ENCODE data around the gene TMEM202.
A peak's percentile ranks its signal among the peaks of the same experiment; 100 is the strongest.
"Not testable (repeated sequence)": the region's sequence is repeated elsewhere in the genome, so short reads cannot be mapped to it uniquely, and the experiment has no call there.

TMEM202 gene

DNA sequence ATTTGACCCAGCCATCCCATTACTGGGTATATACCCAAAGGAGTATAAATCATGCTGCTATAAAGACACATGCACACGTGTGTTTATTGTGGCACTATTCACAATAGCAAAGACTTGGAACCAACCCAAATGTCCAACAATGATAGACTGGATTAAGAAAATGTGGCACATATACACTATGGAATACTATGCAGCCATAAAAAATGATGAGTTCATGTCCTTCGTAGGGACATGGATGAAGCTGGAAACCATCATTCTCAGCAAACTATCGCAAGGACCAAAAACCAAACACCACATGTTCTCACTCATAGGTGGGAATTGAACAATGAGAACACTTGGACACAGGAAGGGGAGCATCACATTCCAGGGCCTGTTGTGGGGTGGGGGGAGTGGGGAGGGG lies 15.2 kb downstream of the TMEM202 start:
- H3K27ac ChIP-seq (ENCODE audit: insufficient read depth in 1 of 2, low read depth in 1 of 2, low read length in 2 of 2, poor library complexity in 1 of 2, severe bottlenecking in 2 of 2); H3K36me3 ChIP-seq (ENCODE audit: control insufficient read depth in 4 of 4, insufficient read depth in 4 of 4, low read length in 3 of 4); H3K9me3 ChIP-seq (ENCODE audit: control extremely low read depth in 1 of 5, control insufficient read depth in 4 of 5, insufficient read depth in 2 of 5, low read depth in 1 of 5, low read length in 4 of 5); H3K27me3 ChIP-seq (replicated peaks in 2 of 5; ENCODE audit: control insufficient read depth in 4 of 5, insufficient read depth in 5 of 5, low read length in 4 of 5); H3K4me3 ChIP-seq (ENCODE audit: control insufficient read depth in 1 of 7, extremely low read depth in 1 of 7, insufficient read depth in 4 of 7, low read depth in 2 of 7, low read length in 6 of 7); DNase-seq; H3K4me1 ChIP-seq (ENCODE audit: control extremely low read depth in 1 of 4, control insufficient read depth in 4 of 4, insufficient read depth in 4 of 4, low read length in 3 of 4); POLR2A ChIA-PET: not testable (repeated sequence)
- no CpG with 5 or more reads among the region's 3 CpGs for WGBS (ENCODE audit: insufficient coverage)
- CTCF ChIA-PET, result interaction anchor here (1.3 kb wide), 1 partner anchor 9 kb away, joined by 3 read pairs; no protein-coding TSS in a partner anchor

- Histone ChIP-seq H3K9me3 (ENCODE audit: control extremely low read depth in 1 of 5, control insufficient read depth in 4 of 5, insufficient read depth in 2 of 5, low read depth in 1 of 5, low read length in 4 of 5) (peaks cover 0 to 7% (median 2%) of the 10 kb centered on the region in 5 experiments), H3K27me3 (replicated peaks in 2 of 5; ENCODE audit: control insufficient read depth in 4 of 5, insufficient read depth in 5 of 5, low read length in 4 of 5) (no peaks in the 10 kb centered on the region), H3K4me1 (ENCODE audit: control extremely low read depth in 1 of 4, control insufficient read depth in 4 of 4, insufficient read depth in 4 of 4, low read length in 3 of 4) (peaks cover 0 to 2% (median under 1%) of the 10 kb centered on the region in 4 experiments), H3K27ac (ENCODE audit: insufficient read depth in 1 of 2, low read depth in 1 of 2, low read length in 2 of 2, poor library complexity in 1 of 2, severe bottlenecking in 2 of 2) (no peak overlapping the region), H3K4me3 (ENCODE audit: control insufficient read depth in 1 of 7, extremely low read depth in 1 of 7, insufficient read depth in 4 of 7, low read depth in 2 of 7, low read length in 6 of 7) (no peak overlapping the region), H3K36me3 (ENCODE audit: control insufficient read depth in 4 of 4, insufficient read depth in 4 of 4, low read length in 3 of 4) (no peaks in the 10 kb centered on the region)
- WGBS (ENCODE audit: insufficient coverage), result 100% methylated on average over 1 of the region's 2 CpGs
- POLR2A ChIA-PET, result no interaction called here
- DNase-seq, result no peak
- CTCF ChIA-PET, result no interaction called here
Observed at GRCh38 chr15:72415304-72415703, 17.2 kb downstream of the TMEM202 start.

DNA sequence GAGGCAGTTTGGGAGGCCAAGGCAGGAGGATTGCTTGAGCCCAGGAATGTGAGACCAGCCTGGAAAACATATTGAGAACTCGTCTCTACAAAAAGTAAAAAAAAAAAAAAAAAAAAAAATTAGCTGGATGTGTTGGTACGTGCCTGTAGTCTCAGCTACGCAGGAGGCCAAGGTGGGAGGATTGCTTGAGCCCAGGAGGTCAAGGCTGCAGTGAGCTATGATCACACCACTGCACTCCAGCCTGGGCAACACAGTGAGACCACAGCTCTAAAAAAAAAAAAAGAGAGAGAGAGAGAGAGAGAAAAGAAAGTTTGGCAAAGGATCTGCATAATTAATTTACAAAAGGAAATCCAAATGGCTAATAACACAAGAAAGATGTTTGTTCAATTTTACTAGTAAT lies 21.7 kb downstream of the TMEM202 start:
- CTCF ChIA-PET; H3K27me3 ChIP-seq (replicated peaks in 2 of 5; ENCODE audit: control insufficient read depth in 4 of 5, insufficient read depth in 5 of 5, low read length in 4 of 5); H3K4me3 ChIP-seq (ENCODE audit: control insufficient read depth in 1 of 7, extremely low read depth in 1 of 7, insufficient read depth in 4 of 7, low read depth in 2 of 7, low read length in 6 of 7); POLR2A ChIA-PET; DNase-seq; H3K27ac ChIP-seq (ENCODE audit: insufficient read depth in 1 of 2, low read depth in 1 of 2, low read length in 2 of 2, poor library complexity in 1 of 2, severe bottlenecking in 2 of 2); H3K4me1 ChIP-seq (ENCODE audit: control extremely low read depth in 1 of 4, control insufficient read depth in 4 of 4, insufficient read depth in 4 of 4, low read length in 3 of 4); H3K36me3 ChIP-seq (ENCODE audit: control insufficient read depth in 4 of 4, insufficient read depth in 4 of 4, low read length in 3 of 4): not testable (repeated sequence)
- peaks cover 0 to 18% (median 3%) of the 10 kb centered on the region in 5 experiments for H3K9me3 ChIP-seq (ENCODE audit: control extremely low read depth in 1 of 5, control insufficient read depth in 4 of 5, insufficient read depth in 2 of 5, low read depth in 1 of 5, low read length in 4 of 5)
- no CpG with 5 or more reads among the region's 3 CpGs for WGBS (ENCODE audit: insufficient coverage)

- Histone ChIP-seq H3K36me3 (ENCODE audit: control insufficient read depth in 4 of 4, insufficient read depth in 4 of 4, low read length in 3 of 4) (no peaks in the 10 kb centered on the region), H3K9me3 (ENCODE audit: control extremely low read depth in 1 of 5, control insufficient read depth in 4 of 5, insufficient read depth in 2 of 5, low read depth in 1 of 5, low read length in 4 of 5) (peaks cover 0 to 22% (median 6%) of the 10 kb centered on the region in 5 experiments), H3K27ac (ENCODE audit: insufficient read depth in 1 of 2, low read depth in 1 of 2, low read length in 2 of 2, poor library complexity in 1 of 2, severe bottlenecking in 2 of 2) (no peak overlapping the region), H3K4me3 (ENCODE audit: control insufficient read depth in 1 of 7, extremely low read depth in 1 of 7, insufficient read depth in 4 of 7, low read depth in 2 of 7, low read length in 6 of 7) (peak overlapping the region in 2 of 7 experiments; percentile 5 to 36), H3K27me3 (replicated peaks in 2 of 5; ENCODE audit: control insufficient read depth in 4 of 5, insufficient read depth in 5 of 5, low read length in 4 of 5) (peaks cover 0 to 4% (median 0%) of the 10 kb centered on the region in 5 experiments), H3K4me1 (ENCODE audit: control extremely low read depth in 1 of 4, control insufficient read depth in 4 of 4, insufficient read depth in 4 of 4, low read length in 3 of 4) (peaks cover 0 to 5% (median 3%) of the 10 kb centered on the region in 4 experiments)
- WGBS (ENCODE audit: insufficient coverage), result no CpG with 5 or more reads among the region's 2 CpGs
- peak; percentile 19 to 75 (median 60) for DNase-seq
- ChIA-PET POLR2A (no interaction called here), CTCF (no interaction called here)
Observed at GRCh38 chr15:72420576-72420975, 22.5 kb downstream of the TMEM202 start.

DNA sequence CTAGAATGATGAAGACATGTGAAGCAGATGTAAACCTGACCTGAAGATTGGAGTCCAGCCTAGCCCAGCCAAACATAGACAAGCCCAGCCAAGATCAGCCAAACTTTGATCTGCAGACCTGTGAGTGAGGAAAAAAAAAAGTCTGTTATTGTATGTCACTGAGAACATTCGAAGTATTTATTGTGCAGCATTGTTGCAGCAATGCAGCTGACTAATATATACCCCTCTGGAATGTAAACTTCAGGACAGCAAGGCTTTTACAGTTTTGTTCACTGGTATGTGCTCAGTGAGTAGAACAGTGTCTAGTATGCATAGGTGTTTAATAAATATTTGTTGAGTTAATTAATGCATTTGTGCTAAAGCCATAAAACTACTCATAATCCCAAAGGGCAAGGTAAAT lies 23.4 kb downstream of the TMEM202 start:
- Histone ChIP-seq H3K9me3 (ENCODE audit: control extremely low read depth in 1 of 5, control insufficient read depth in 4 of 5, insufficient read depth in 2 of 5, low read depth in 1 of 5, low read length in 4 of 5) (peaks cover 0 to 25% (median 6%) of the 10 kb centered on the region in 5 experiments), H3K4me3 (ENCODE audit: control insufficient read depth in 1 of 7, extremely low read depth in 1 of 7, insufficient read depth in 4 of 7, low read depth in 2 of 7, low read length in 6 of 7) (no peak overlapping the region), H3K36me3 (ENCODE audit: control insufficient read depth in 4 of 4, insufficient read depth in 4 of 4, low read length in 3 of 4) (no peaks in the 10 kb centered on the region), H3K27ac (ENCODE audit: insufficient read depth in 1 of 2, low read depth in 1 of 2, low read length in 2 of 2, poor library complexity in 1 of 2, severe bottlenecking in 2 of 2) (no peak overlapping the region), H3K4me1 (ENCODE audit: control extremely low read depth in 1 of 4, control insufficient read depth in 4 of 4, insufficient read depth in 4 of 4, low read length in 3 of 4) (peaks cover 0 to 6% (median 3%) of the 10 kb centered on the region in 4 experiments), H3K27me3 (replicated peaks in 2 of 5; ENCODE audit: control insufficient read depth in 4 of 5, insufficient read depth in 5 of 5, low read length in 4 of 5) (peaks cover 0 to 4% (median 0%) of the 10 kb centered on the region in 5 experiments)
- ChIA-PET POLR2A (no interaction called here), CTCF (no interaction called here)
- DNase-seq, result no peak
- WGBS (ENCODE audit: insufficient coverage), result 100% methylated on average over 1 of the region's 1 CpG

- ChIA-PET POLR2A (no interaction called here), CTCF (no interaction called here)
- Histone ChIP-seq H3K4me1 (ENCODE audit: control extremely low read depth in 1 of 4, control insufficient read depth in 4 of 4, insufficient read depth in 4 of 4, low read length in 3 of 4) (peaks cover 0 to 10% (median 3%) of the 10 kb centered on the region in 4 experiments), H3K36me3 (ENCODE audit: control insufficient read depth in 4 of 4, insufficient read depth in 4 of 4, low read length in 3 of 4) (no peaks in the 10 kb centered on the region), H3K27ac (ENCODE audit: insufficient read depth in 1 of 2, low read depth in 1 of 2, low read length in 2 of 2, poor library complexity in 1 of 2, severe bottlenecking in 2 of 2) (no peak overlapping the region), H3K4me3 (ENCODE audit: control insufficient read depth in 1 of 7, extremely low read depth in 1 of 7, insufficient read depth in 4 of 7, low read depth in 2 of 7, low read length in 6 of 7) (no peak overlapping the region), H3K9me3 (ENCODE audit: control extremely low read depth in 1 of 5, control insufficient read depth in 4 of 5, insufficient read depth in 2 of 5, low read depth in 1 of 5, low read length in 4 of 5) (peaks cover 2 to 40% (median 11%) of the 10 kb centered on the region in 5 experiments), H3K27me3 (replicated peaks in 2 of 5; ENCODE audit: control insufficient read depth in 4 of 5, insufficient read depth in 5 of 5, low read length in 4 of 5) (peaks cover 0 to 4% (median 0%) of the 10 kb centered on the region in 5 experiments)
- 100% methylated on average over 2 of the region's 2 CpGs for WGBS (ENCODE audit: insufficient coverage)
- DNase-seq, result no peak
Observed at GRCh38 chr15:72423256-72423655, 25.2 kb downstream of the TMEM202 start.

- ChIA-PET CTCF (no interaction called here), POLR2A (no interaction called here)
- Histone ChIP-seq H3K36me3 (ENCODE audit: control insufficient read depth in 4 of 4, insufficient read depth in 4 of 4, low read length in 3 of 4) (no peaks in the 10 kb centered on the region), H3K27me3 (replicated peaks in 2 of 5; ENCODE audit: control insufficient read depth in 4 of 5, insufficient read depth in 5 of 5, low read length in 4 of 5) (peaks cover 0 to 4% (median 0%) of the 10 kb centered on the region in 5 experiments), H3K4me3 (ENCODE audit: control insufficient read depth in 1 of 7, extremely low read depth in 1 of 7, insufficient read depth in 4 of 7, low read depth in 2 of 7, low read length in 6 of 7) (no peak overlapping the region), H3K9me3 (ENCODE audit: control extremely low read depth in 1 of 5, control insufficient read depth in 4 of 5, insufficient read depth in 2 of 5, low read depth in 1 of 5, low read length in 4 of 5) (peaks cover 2 to 32% (median 9%) of the 10 kb centered on the region in 5 experiments), H3K27ac (ENCODE audit: insufficient read depth in 1 of 2, low read depth in 1 of 2, low read length in 2 of 2, poor library complexity in 1 of 2, severe bottlenecking in 2 of 2) (no peak overlapping the region), H3K4me1 (ENCODE audit: control extremely low read depth in 1 of 4, control insufficient read depth in 4 of 4, insufficient read depth in 4 of 4, low read length in 3 of 4) (peaks cover 0 to 5% (median 0%) of the 10 kb centered on the region in 4 experiments)
- DNase-seq, result no peak
Observed at GRCh38 chr15:72426753-72427152, 28.6 kb downstream of the TMEM202 start.

All from common myeloid progenitor, CD34-positive (primary cell).